ENCODE data around the gene TKT. TPM values are rescaled to one million over a fixed set of nuclear protein-coding genes. Genes with fewer than 3 reads are reported as not detected.

Gene TKT
- total and polyA plus RNA-seq, 2 of the 8 experiments (the other 6 are each of a cell fraction or from before 2014, with no cell fraction given), result 418 to 986 TPM

DNA sequence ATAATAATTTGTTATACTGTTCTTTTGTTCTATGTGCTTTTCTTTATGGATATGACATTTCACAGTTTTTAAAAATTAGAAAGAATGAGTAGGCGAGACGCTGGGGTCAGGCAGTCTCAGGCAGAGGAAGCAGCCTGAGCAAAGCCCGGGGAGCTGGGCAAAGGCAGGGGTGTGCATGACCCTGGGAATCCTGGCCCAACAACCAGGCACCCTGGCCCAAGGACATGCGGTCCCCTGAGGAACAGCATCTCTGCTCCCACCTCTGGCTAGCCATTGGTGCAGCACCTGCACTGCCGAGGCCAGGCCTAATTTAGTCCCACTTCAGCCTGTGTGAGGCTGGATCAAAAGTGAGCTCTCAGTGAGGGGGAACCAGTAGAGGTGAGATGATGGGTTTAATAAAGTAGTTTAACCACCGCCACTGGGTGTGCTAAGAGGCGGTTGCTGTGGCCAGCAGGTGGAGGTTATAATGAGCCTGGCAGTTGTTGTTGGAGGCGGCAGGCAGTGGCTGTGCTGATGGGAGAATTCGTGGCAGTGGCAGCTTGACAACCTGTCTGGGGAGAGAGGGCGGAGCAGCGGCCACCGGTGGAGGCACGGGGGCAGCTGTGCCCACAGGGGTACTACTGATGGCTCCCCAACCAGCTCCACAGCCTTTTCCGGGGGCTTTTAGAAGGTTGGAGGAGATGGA lies 53.3 kb downstream of the TKT start:
- Histone ChIP-seq H3K27me3 (replicated peaks in 1 of 4; ENCODE audit: control insufficient read depth in 3 of 4, extremely low read depth in 1 of 4, insufficient read depth in 3 of 4, low read length in 3 of 4) (no peaks in the 10 kb centered on the region), H3K9ac (replicated peaks in 1 of 4; ENCODE audit: extremely low read depth in 1 of 4, low read depth in 3 of 4, low read length in 3 of 4) (no peak overlapping the region), H2AK5ac (ENCODE audit: low read depth, low read length) (no peak overlapping the region), H3K23me2 (ENCODE audit: low read depth, low read length) (no peaks in the 10 kb centered on the region), H3K4me3 (ENCODE audit: extremely low read depth in 1 of 4, insufficient read depth in 2 of 4, low read depth in 3 of 4, low read length in 4 of 4) (no peak overlapping the region), H3K56ac (replicated peaks; ENCODE audit: insufficient read length, low read depth, low read length) (no peak overlapping the region), H3K36me3 (ENCODE audit: control insufficient read depth in 2 of 4, insufficient read depth in 4 of 4, low read length in 3 of 4) (no peaks in the 10 kb centered on the region), H3K27ac (ENCODE audit: low read depth, low read length) (no peak overlapping the region), H3K18ac (ENCODE audit: extremely low read depth, low read length) (no peak overlapping the region), H2BK12ac (ENCODE audit: low read depth, low read length) (no peak overlapping the region), H2BK5ac (ENCODE audit: low read depth, low read length) (no peak overlapping the region), H3K79me2 (ENCODE audit: control insufficient read depth in 1 of 2, insufficient read depth in 2 of 2, low read length in 2 of 2) (no peaks in the 10 kb centered on the region), H4K5ac (ENCODE audit: insufficient read length, low read depth, low read length) (no peak overlapping the region), H2BK15ac (ENCODE audit: low read length) (no peak overlapping the region), H2BK20ac (ENCODE audit: low read length) (no peak overlapping the region), H2BK120ac (replicated peaks; ENCODE audit: low read depth, low read length) (no peak overlapping the region), H3K4me2 (ENCODE audit: insufficient read depth in 1 of 2, low read depth in 2 of 2, low read length in 2 of 2) (no peak overlapping the region), H3K79me1 (ENCODE audit: low read depth, low read length) (no peaks in the 10 kb centered on the region), H4K20me1 (replicated peaks in 1 of 2; ENCODE audit: control insufficient read depth in 1 of 2, insufficient read depth in 2 of 2, low read length in 2 of 2) (no peaks in the 10 kb centered on the region), H2AFZ (ENCODE audit: low read length) (no peak overlapping the region), H3K4me1 (replicated peaks in 1 of 4; ENCODE audit: control insufficient read depth in 3 of 4, insufficient read depth in 4 of 4, low read length in 3 of 4) (no peaks in the 10 kb centered on the region; a peak in 1 of 7 replicates), H3K14ac (ENCODE audit: insufficient read length) (no peak overlapping the region), H3K23ac (ENCODE audit: insufficient read length) (no peak overlapping the region), H3K4ac (replicated peaks; ENCODE audit: insufficient read length, low read depth, low read length) (no peak overlapping the region), H4K91ac (replicated peaks; ENCODE audit: insufficient read length, low read length) (no peak overlapping the region), H3K9me3 (ENCODE audit: insufficient read depth in 2 of 2, low read depth in 1 of 2, low read length in 1 of 2) (no peaks in the 10 kb centered on the region), H4K8ac (ENCODE audit: extremely low read depth, insufficient read depth, low read length) (no peak overlapping the region; the same call in 1 of the 2 replicates)
- no peak for FAIRE-seq
- ChIA-PET POLR2A (ENCODE audit: partially characterized antibody) (interaction anchor here (1.5 kb wide), 1 partner anchor 19 kb away, joined by 5 read pairs; no protein-coding TSS in a partner anchor), CTCF (ENCODE audit: partially characterized antibody) (interaction anchor here (0.6 to 8.3 kb wide), 8 partner anchors 10 to 255 kb away, joined by 3 to 122 read pairs (median 4); no protein-coding TSS in a partner anchor)
- no peak for DNase-seq (ENCODE audit: low read depth in 1 of 2, low spot score in 2 of 2)
- TF ChIP-seq NANOG (IDR thresholded peaks at IDR 0.05; ENCODE audit: insufficient read depth, low read depth, low read length, poor library complexity, severe bottlenecking) (no peak), CTCF (IDR thresholded peaks at IDR 0.05; ENCODE audit: control extremely low read depth in 1 of 3, insufficient read depth in 1 of 3, low read depth in 1 of 3, low read length in 3 of 3) (peak in 1 of 3 experiments; percentile 3; a peak in 1 of 4 replicates)
- WGBS, 2 experiments (ENCODE audit: extremely low coverage in 1 of 2, insufficient coverage in 1 of 2, insufficient read length in 1 of 2, insufficient replicate concordance in 2 of 2, low coverage in 1 of 2, low lambda C conversion rate in 2 of 2, missing lambda C conversion rate in 1 of 2), result 85% methylated on average over 14 of the region's 14 CpGs; no CpG with 5 or more reads in 1 of the 2 experiments

Measured in H1 (cell line).